ENCODE data around the gene CAMK2A. TPM values are rescaled to one million over a fixed set of nuclear protein-coding genes. Genes with fewer than 3 reads are reported as not detected.

CAMK2A gene
- total RNA-seq, 1 donor = 0.09 TPM

GRCh38 chr5:150172145-150172544 is 117.4 kb downstream of the CAMK2A start:
- TF ChIP-seq, protein P1, sequence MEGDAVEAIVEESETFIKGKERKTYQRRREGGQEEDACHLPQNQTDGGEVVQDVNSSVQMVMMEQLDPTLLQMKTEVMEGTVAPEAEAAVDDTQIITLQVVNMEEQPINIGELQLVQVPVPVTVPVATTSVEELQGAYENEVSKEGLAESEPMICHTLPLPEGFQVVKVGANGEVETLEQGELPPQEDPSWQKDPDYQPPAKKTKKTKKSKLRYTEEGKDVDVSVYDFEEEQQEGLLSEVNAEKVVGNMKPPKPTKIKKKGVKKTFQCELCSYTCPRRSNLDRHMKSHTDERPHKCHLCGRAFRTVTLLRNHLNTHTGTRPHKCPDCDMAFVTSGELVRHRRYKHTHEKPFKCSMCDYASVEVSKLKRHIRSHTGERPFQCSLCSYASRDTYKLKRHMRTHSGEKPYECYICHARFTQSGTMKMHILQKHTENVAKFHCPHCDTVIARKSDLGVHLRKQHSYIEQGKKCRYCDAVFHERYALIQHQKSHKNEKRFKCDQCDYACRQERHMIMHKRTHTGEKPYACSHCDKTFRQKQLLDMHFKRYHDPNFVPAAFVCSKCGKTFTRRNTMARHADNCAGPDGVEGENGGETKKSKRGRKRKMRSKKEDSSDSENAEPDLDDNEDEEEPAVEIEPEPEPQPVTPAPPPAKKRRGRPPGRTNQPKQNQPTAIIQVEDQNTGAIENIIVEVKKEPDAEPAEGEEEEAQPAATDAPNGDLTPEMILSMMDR (IDR thresholded peaks at IDR 0.05; ENCODE audit: insufficient read depth, low read length) = no peak
- DNase-seq (ENCODE audit: low read depth) = peak; percentile 73
- H3K4me3 ChIP-seq (ENCODE audit: low read depth, low read length) = no peak overlapping the region

Other genes with a start within 250 kb of the CAMK2A start
- under 0.01 and 0.16 TPM in 2 replicates for gene CSF1R, start 203.2 kb downstream of the CAMK2A start, total RNA-seq (ENCODE audit: low replicate concordance)
- gene PDGFRB, start 133.9 kb downstream of the CAMK2A start, total RNA-seq (ENCODE audit: low replicate concordance) = 111 and 180 TPM in 2 replicates
- gene CDX1, start 123.0 kb downstream of the CAMK2A start, total RNA-seq (ENCODE audit: low replicate concordance) = 0.18 and 0.65 TPM in 2 replicates
- gene SLC6A7, start 99.7 kb downstream of the CAMK2A start, total RNA-seq (ENCODE audit: low replicate concordance) = not detected in 2 replicates
- gene ARSI, start 13.1 kb upstream of the CAMK2A start, total RNA-seq (ENCODE audit: low replicate concordance) = 1.5 and 2.1 TPM in 2 replicates
- gene TCOF1, start 67.9 kb upstream of the CAMK2A start, total RNA-seq (ENCODE audit: low replicate concordance) = 8.3 and 23.1 TPM in 2 replicates
- 0.41 and 1.1 TPM in 2 replicates for gene CD74, start 123.1 kb upstream of the CAMK2A start, total RNA-seq (ENCODE audit: low replicate concordance)
- gene RPS14, start 160.0 kb upstream of the CAMK2A start, total RNA-seq (ENCODE audit: low replicate concordance) = 3,673 and 3,861 TPM in 2 replicates
- gene NDST1, start 218.4 kb upstream of the CAMK2A start, total RNA-seq (ENCODE audit: low replicate concordance) = 36.2 and 39.3 TPM in 2 replicates

All from fibroblast of the aortic adventitia (primary cell).